HTR-8/SVneo (cell line): Measurements from ENCODE around the gene MRTO4.

ENCODE experiments used
- DNase-seq: peaks from one replicate; pipeline ENCODE4 v3.0.0; 2011; ENCODE audit warnings: low spot score, mixed read lengths; ENCODE audit not compliant: insufficient read length
- FAIRE-seq: peaks from 2 replicates; lab custom pipeline; 2011; peaks lifted over from hg19 to GRCh38; lab: Jason Lieb, UNC

MRTO4 gene

DNA sequence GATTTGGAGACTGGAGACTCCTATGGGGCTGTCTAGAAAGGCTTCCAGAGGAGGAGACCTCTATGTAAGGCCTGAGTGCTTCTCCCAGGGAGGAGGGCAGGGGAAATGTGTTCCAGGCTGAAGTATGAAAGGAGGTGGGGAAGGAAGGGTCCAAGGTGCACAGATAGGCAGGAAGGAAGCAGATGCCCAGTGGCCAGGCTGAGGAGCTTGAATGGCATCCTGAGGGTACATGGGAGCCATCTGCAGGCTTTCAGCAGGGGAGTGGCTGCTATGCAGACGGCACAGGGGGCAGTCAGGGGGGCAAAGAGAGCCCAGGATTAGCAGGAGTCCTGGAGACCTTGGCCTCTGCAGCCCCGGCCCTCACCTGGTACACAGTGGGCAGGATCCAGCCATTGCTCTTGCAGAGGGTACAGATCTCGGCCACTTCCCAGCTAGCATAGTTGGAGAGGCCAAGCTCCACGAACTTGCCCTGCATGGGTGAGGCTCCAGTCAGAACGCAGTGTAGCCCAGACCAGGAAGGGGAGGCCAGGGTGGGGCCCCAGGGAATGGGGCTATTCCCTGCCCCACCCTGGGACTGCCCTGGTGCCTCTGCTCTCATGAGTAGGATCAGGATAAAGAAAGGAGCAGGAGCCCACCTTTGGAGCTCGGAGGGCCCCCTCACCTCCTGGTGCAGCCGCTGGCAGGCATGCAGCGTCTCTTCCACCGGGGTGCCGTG, 56.3 kb downstream of the MRTO4 start:
- DNase-seq (no peak), FAIRE-seq (no peak)

DNA sequence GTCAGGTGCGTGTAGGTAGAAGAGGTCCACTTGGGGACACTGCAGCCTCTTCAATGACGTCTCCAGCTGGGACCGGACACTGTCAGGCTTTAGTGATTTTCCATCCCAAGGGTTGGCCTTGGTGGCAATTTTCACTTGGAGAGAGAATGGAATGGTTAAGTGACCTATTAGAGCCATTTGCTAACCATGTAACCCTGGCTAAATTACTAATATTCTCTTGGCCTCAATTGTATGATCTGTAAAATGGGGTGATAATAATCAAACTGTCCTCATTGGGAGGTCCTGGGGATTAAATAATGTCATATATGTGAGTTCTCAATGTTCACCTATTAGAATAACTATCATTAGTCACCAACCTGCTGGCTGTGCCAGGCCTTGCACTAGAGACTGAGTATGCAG, 56.9 kb downstream of the MRTO4 start:
- FAIRE-seq (no peak), DNase-seq (no peak)

DNA sequence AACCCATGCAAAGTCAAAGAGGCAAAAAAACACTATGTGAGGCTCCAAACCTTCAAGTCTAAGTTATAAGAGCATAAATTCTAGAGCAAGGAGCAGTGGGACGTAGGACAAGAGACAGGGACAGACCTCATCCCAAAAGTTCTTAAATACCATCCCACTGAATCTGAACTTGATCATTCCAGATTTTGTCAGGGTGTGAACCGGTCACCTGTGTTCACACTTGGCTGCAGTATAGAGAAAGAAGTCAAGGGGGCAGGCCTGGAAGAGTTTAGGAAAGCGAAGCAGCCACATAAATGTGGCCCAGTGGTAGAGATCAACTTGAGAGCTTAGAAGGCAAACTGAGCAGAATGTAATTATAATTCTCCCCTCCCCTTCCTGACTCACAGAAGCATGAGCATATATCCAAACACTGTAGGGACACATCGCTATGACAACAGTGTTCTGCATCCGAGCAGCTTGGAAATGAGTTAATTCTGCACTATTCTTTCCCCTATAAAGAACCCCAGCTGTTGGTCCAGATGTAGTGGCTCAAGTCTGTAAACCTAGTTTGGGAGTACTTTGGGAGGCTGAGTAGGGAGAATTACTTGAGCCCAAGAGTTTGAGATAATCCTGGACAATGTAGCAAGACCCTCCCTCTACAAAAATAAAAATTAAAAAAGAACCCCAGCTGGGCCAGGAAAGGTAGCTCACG, 57.7 kb downstream of the MRTO4 start:
- no peak for DNase-seq
- FAIRE-seq, result no peak
